SK-N-SH (cell line): ENCODE data around the gene FIBP. TPM values are rescaled to one million over a fixed set of nuclear protein-coding genes. Genes with fewer than 3 reads are reported as not detected.

Experiments used
- CTCF ChIA-PET: fragments of 300-600, 350-600 bp; formaldehyde crosslinking; extraction: SDS; loops from one replicate; lab custom pipeline; 2021; lab: Yijun Ruan, JAX
- POLR2A ChIA-PET: fragments of 350-600 bp; sonication (Branson Sonifier 250); formaldehyde crosslinking; extraction: SDS; loops from one replicate; lab custom pipeline; 2020; ENCODE audit warnings: antibody characterized with exemption, inconsistent platforms; lab: Yijun Ruan, JAX
- DNase-seq: peaks from one replicate; pipeline ENCODE4 v3.0.0; 2012
- H2AFZ ChIP-seq: fragments of 200-600 bp; sonication (generic); 2 replicates; pipeline ENCODE4 v1.8.1; 2016; ENCODE audit warnings: antibody characterized with exemption, mild to moderate bottlenecking, low read depth
- H3F3A ChIP-seq: fragments of 200-600 bp; sonication (generic); replicated peaks from 2 replicates; pipeline ENCODE3; 2016; ENCODE audit warnings: antibody characterized with exemption, mild to moderate bottlenecking; ENCODE audit not compliant: insufficient read depth
- H3K27ac ChIP-seq, 2 experiments: fragments of 200-500 bp in 1 of 2; fragments of 200-600 bp in 1 of 2; sonication (Bioruptor generic) in 1 of 2; sonication (generic), shearing (Covaris generic) in 1 of 2; 2 replicates each; pipeline versions ENCODE4 v1.5.1 to v1.6.1; 2014 to 2016; ENCODE audit warnings: low read depth in 2 of 2, inconsistent platforms in 1 of 2, low read length in 1 of 2, mild to moderate bottlenecking in 1 of 2, mixed read lengths in 1 of 2
- H3K27me3 ChIP-seq: fragments of 200-600 bp; sonication (generic), shearing (Covaris generic); 2 replicates; pipeline ENCODE4 v1.6.1; 2016; ENCODE audit warnings: mixed run types; ENCODE audit not compliant: insufficient read depth
- H3K36me3 ChIP-seq, 2 experiments: fragments of 200-500 bp in 1 of 2; fragments of 200-600 bp in 1 of 2; sonication (Bioruptor generic) in 1 of 2; sonication (generic) in 1 of 2; replicated peaks in 1 of 2; 2 replicates each; pipeline versions ENCODE3 to v1.5.1; 2014 to 2016; ENCODE audit warnings: low read length in 1 of 2, mild to moderate bottlenecking in 1 of 2; ENCODE audit not compliant: insufficient read depth in 2 of 2, control insufficient read depth in 1 of 2
- H3K4me1 ChIP-seq, 2 experiments: fragments of 200-500 bp in 1 of 2; fragments of 200-600 bp in 1 of 2; sonication (Bioruptor generic) in 1 of 2; sonication (generic), shearing (Covaris generic) in 1 of 2; 2 replicates each; pipeline versions ENCODE4 v1.5.1 to v1.6.1; 2014 to 2016; ENCODE audit warnings: low read depth in 1 of 2, low read length in 1 of 2, mixed run types in 1 of 2; ENCODE audit not compliant: insufficient read depth in 2 of 2, control insufficient read depth in 1 of 2
- H3K4me2 ChIP-seq: fragments of 200-600 bp; sonication (generic), shearing (Covaris generic); 2 replicates; pipeline ENCODE4 v1.6.1; 2017; ENCODE audit warnings: mixed run types
- H3K4me3 ChIP-seq, 2 experiments: fragments of 200-500 bp in 1 of 2; fragments of 200-600 bp in 1 of 2; sonication (Bioruptor generic) in 1 of 2; sonication (generic), shearing (Covaris generic) in 1 of 2; 2 replicates each; pipeline versions ENCODE4 v1.5.1 to v1.8.1; 2014 to 2016; ENCODE audit warnings: low read depth in 2 of 2, inconsistent platforms in 1 of 2, low read length in 1 of 2, mild to moderate bottlenecking in 1 of 2, mixed read lengths in 1 of 2, moderate library complexity in 1 of 2
- H3K79me2 ChIP-seq: fragments of 200-600 bp; sonication (generic); 2 replicates; pipeline ENCODE4 v1.8.1; 2017; ENCODE audit warnings: mild to moderate bottlenecking; ENCODE audit not compliant: insufficient read depth
- H3K9ac ChIP-seq: fragments of 200-600 bp; sonication (generic); 2 replicates; pipeline ENCODE4 v1.6.1; 2017; ENCODE audit warnings: mixed run types
- H3K9me2 ChIP-seq: fragments of 200-600 bp; sonication (generic); 2 replicates; pipeline ENCODE4 v1.6.1; 2017; ENCODE audit warnings: mixed run types
- H3K9me3 ChIP-seq: fragments of 200-600 bp; sonication (generic); 2 replicates; pipeline ENCODE4 v1.6.1; 2017; ENCODE audit warnings: mixed run types, mild to moderate bottlenecking, moderate library complexity
- H4K20me1 ChIP-seq: fragments of 200-600 bp; sonication (generic); 2 replicates; pipeline ENCODE4 v1.6.1; 2017; ENCODE audit warnings: mild to moderate bottlenecking, mixed run types; ENCODE audit not compliant: insufficient read depth
- MXI1 ChIP-seq: IDR thresholded peaks from 2 replicates; pipeline ENCODE4 v1.6.1; 2012; ENCODE audit warnings: mild to moderate bottlenecking, low read depth, low read length, improper control_type of control experiment
- RFX5 ChIP-seq: IDR thresholded peaks from 2 replicates; pipeline ENCODE4 v1.6.1; 2012; ENCODE audit warnings: mild to moderate bottlenecking, improper control_type of control experiment, low read length
- SIN3A ChIP-seq: IDR thresholded peaks from 2 replicates; pipeline ENCODE4 v1.6.1; 2012; ENCODE audit warnings: low read depth, mild to moderate bottlenecking, low read length, moderate library complexity, borderline replicate concordance
- SMC3 ChIP-seq: IDR thresholded peaks from 2 replicates; pipeline ENCODE4 v1.6.1; 2012; ENCODE audit warnings: low read depth, low read length, improper control_type of control experiment
- TAF1 ChIP-seq: IDR thresholded peaks from 2 replicates; pipeline ENCODE4 v1.6.1; 2012; ENCODE audit warnings: low read depth, mild to moderate bottlenecking, low read length, moderate library complexity, borderline replicate concordance
- TCF12 ChIP-seq: IDR thresholded peaks from 2 replicates; pipeline ENCODE4 v1.4.0; 2012
- WGBS: methylation state at CpG from one replicate; pipeline ENCODE4 v1.1.6; 2017; ENCODE audit warnings: low lambda C conversion rate; 5-methylcytosine and 5-hydroxymethylcytosine counted together
- polyA plus RNA-seq, 3 experiments: library from polyadenylated mRNA; depleted of rRNA; stranded (reverse); fragments of >200 nt; gene quantifications; 2 replicates each; pipeline ENCODE4 v1.2.3, GENCODE V29; 2012
- TF ChIP-seq, protein P1 (sequence below): IDR thresholded peaks from 2 replicates; pipeline ENCODE4 v1.4.0; 2012; ENCODE audit warnings: low read depth, borderline replicate concordance
- TF ChIP-seq, protein P2 (sequence below): fragments of 150-350 bp; IDR thresholded peaks from 2 replicates; pipeline ENCODE4 v1.6.1; 2017; ENCODE audit warnings: antibody characterized with exemption, low read length, low read depth, borderline replicate concordance
- TF ChIP-seq, protein P3 (sequence below): IDR thresholded peaks from 2 replicates; pipeline ENCODE4 v1.4.0; 2012; ENCODE audit warnings: low read depth, borderline replicate concordance
- TF ChIP-seq, protein P4 (sequence below): fragments of 150-350 bp; IDR thresholded peaks from 2 replicates; pipeline ENCODE4 v1.6.1; 2016; ENCODE audit warnings: mild to moderate bottlenecking, low read depth, low read length

Gene FIBP
- polyA plus RNA-seq, 1 of the 3 experiments (the other 2 are of a cell fraction) = 190 TPM

DNA sequence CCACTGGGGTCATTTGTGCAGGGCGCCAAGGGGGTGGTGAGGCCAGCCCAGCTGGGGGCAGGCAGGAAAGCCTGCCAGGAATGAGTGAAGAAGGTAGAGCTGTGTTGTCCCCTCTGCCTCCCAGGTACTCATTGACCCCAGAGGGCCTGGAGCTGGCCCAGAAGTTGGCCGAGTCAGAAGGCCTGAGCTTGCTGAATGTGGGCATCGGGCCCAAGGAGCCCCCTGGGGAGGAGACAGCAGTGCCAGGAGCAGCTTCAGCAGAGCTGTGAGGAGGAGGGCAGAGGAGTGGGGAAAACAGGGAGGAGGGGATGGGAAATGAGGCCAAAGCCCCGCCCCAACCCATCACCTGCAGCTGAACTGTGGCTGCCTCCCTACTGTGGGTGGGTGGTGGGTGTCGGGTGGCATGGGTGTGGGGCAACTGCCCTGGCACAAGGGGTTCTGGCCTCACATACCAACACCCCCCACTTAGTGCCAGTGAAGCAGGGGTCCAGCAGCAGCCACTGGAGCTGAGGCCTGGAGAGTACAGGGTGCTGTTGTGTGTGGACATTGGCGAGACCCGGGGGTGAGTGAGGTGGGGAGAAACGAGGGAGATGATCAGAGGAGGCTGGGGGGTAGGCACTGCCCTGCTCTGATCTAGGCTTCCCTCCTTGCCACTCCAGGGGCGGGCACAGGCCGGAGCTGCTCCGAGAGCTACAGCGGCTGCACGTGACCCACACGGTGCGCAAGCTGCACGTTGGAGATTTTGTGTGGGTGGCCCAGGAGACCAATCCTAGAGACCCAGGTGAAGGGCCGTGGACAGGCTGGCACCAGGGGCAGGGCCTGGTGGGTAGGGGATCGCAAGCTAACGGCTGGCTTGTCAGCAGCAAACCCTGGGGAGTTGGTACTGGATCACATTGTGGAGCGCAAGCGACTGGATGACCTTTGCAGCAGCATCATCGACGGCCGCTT is 25.1 kb downstream of the FIBP start:
- H3K9me2 ChIP-seq = no peaks in the 10 kb centered on the region
- ChIA-PET CTCF (interaction anchor here (5.7 to 18.4 kb wide), 2 partner anchors 8 to 22 kb away, joined by 89 to 374 read pairs; partner anchors contain the start of genes CCDC85B, CTSW, EFEMP2 and FIBP), POLR2A (interaction anchor here (1.3 to 1.6 kb wide), 3 partner anchors 9 to 25 kb away, joined by 3 to 11 read pairs (median 3); partner anchors contain the start of genes EFEMP2 and FIBP)
- peaks cover 10 to 21% of the 10 kb centered on the region in 2 experiments for H3K4me1 ChIP-seq
- H3K36me3 ChIP-seq = peaks cover 37 to 64% of the 10 kb centered on the region in 2 experiments
- no peak overlapping the region for H3K4me2 ChIP-seq
- no peak overlapping the region for H2AFZ ChIP-seq
- no peak overlapping the region for H3K4me3 ChIP-seq
- no peaks in the 10 kb centered on the region for H3K27me3 ChIP-seq
- no peak overlapping the region for H3K27ac ChIP-seq
- 85% methylated on average over 8 of the region's 24 CpGs for WGBS
- TF ChIP-seq TAF1 = no peak
- TF ChIP-seq, protein P1, sequence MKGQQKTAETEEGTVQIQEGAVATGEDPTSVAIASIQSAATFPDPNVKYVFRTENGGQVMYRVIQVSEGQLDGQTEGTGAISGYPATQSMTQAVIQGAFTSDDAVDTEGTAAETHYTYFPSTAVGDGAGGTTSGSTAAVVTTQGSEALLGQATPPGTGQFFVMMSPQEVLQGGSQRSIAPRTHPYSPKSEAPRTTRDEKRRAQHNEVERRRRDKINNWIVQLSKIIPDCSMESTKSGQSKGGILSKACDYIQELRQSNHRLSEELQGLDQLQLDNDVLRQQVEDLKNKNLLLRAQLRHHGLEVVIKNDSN = no peak
- TF ChIP-seq, protein P2, sequence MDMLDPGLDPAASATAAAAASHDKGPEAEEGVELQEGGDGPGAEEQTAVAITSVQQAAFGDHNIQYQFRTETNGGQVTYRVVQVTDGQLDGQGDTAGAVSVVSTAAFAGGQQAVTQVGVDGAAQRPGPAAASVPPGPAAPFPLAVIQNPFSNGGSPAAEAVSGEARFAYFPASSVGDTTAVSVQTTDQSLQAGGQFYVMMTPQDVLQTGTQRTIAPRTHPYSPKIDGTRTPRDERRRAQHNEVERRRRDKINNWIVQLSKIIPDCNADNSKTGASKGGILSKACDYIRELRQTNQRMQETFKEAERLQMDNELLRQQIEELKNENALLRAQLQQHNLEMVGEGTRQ = no peak
- no peak for TF ChIP-seq SMC3
- TF ChIP-seq, protein P3, sequence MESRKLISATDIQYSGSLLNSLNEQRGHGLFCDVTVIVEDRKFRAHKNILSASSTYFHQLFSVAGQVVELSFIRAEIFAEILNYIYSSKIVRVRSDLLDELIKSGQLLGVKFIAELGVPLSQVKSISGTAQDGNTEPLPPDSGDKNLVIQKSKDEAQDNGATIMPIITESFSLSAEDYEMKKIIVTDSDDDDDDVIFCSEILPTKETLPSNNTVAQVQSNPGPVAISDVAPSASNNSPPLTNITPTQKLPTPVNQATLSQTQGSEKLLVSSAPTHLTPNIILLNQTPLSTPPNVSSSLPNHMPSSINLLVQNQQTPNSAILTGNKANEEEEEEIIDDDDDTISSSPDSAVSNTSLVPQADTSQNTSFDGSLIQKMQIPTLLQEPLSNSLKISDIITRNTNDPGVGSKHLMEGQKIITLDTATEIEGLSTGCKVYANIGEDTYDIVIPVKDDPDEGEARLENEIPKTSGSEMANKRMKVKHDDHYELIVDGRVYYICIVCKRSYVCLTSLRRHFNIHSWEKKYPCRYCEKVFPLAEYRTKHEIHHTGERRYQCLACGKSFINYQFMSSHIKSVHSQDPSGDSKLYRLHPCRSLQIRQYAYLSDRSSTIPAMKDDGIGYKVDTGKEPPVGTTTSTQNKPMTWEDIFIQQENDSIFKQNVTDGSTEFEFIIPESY = no peak
- no peak for TF ChIP-seq SIN3A
- TF ChIP-seq TCF12 = no peak
- TF ChIP-seq MXI1 = no peak
- no peak for TF ChIP-seq RFX5
- TF ChIP-seq, protein P4, sequence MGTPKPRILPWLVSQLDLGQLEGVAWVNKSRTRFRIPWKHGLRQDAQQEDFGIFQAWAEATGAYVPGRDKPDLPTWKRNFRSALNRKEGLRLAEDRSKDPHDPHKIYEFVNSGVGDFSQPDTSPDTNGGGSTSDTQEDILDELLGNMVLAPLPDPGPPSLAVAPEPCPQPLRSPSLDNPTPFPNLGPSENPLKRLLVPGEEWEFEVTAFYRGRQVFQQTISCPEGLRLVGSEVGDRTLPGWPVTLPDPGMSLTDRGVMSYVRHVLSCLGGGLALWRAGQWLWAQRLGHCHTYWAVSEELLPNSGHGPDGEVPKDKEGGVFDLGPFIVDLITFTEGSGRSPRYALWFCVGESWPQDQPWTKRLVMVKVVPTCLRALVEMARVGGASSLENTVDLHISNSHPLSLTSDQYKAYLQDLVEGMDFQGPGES = no peak
- no peak for DNase-seq
- H3K9ac ChIP-seq = no peak overlapping the region
- no peaks in the 10 kb centered on the region for H3K9me3 ChIP-seq
- peaks cover 54% of the 10 kb centered on the region for H3F3A ChIP-seq
- peaks cover 45% of the 10 kb centered on the region for H3K79me2 ChIP-seq
- H4K20me1 ChIP-seq = no peaks in the 10 kb centered on the region; the same call in 1 of the 2 replicates
